HG03432 (cell line): Measurements from ENCODE around the gene LRRC1.
"Not testable (repeated sequence)": the region's sequence is repeated elsewhere in the genome, so short reads cannot be mapped to it uniquely, and the experiment has no call there.

Experiments
- ATAC-seq: cut with Tn5 transposase; IDR thresholded peaks from one replicate; pipeline ENCODE4 v1.9.1; 2021; ENCODE audit warnings: mild to moderate bottlenecking, moderate library complexity; ENCODE audit not compliant: unreplicated experiment

LRRC1 gene

DNA sequence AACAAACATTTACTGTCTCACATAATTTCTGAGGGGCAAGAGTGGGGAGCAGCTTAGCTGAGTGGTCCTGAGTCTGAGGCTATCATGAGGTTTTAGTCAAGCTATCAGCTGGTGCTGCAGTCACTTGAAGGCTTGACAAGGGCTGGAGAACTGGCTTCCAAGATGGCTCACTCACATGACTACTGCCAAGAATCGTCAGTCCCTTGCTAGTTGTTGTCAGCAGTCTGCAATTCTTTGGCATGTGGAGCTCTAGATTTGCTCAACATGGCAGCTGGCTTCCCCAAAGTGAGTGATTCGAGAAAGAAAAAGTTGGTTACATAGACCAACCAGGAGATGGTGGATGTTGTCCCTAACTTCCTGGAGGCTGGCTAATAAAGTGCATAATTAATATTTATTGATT is 2.8 kb upstream of the LRRC1 start:
- no peak for ATAC-seq

DNA sequence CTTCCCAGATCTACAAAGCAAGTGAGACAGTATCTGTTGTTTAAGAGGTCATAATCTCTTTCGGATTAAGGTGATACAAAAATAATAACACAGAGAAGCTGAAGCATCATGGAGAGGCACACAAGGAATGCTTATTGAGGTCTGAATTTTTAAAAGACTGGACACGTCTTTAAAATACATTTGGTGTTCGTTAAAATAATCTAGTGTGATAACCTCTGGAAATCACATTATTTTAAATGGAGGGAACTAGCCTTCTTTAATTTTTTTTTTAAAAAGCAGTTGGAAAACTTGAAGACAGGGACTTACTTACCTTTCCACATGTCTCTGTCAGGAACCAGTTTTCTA is 1.9 kb upstream of the LRRC1 start:
- ATAC-seq, result no peak

DNA sequence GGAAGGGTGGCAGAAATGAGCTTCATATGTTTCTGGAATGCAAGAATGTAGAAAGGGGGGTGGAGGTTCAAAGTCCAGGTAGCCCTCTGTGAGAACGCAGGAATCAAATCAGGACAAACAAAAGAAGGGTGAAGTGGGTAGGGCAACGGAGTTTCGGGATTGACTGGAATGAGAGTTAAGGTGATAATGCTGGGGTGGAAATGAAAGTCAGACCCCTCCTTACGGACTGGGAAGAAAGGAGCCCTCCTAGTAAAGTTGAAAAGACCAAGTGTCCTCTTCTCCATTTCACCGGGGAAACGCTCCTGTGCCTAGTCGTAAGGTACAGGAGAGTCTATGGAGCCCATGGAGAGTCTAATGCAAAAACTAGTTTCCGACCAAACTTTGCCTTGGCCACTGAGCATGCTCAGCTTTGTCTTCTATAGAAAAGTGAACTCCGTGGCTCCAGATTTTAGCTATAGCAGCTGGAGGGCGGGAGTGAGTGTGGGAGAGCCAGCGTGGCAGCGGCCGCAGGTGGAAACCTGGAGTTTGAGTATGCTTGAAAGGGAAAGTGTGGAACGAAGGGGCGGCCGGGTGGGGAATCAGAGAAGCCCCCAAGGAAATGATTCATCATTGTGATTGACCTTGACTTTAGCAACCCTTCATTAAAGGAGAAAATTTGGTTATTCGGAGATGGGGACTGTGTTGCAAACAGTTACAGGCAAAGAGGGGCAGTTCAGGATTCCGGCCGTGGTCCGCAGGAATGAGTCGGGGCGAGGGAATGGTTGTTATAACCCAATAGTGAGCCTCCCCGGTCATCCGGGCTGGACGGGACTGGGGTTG is 1.3 kb upstream of the LRRC1 start:
- peak; percentile 20 for ATAC-seq

DNA sequence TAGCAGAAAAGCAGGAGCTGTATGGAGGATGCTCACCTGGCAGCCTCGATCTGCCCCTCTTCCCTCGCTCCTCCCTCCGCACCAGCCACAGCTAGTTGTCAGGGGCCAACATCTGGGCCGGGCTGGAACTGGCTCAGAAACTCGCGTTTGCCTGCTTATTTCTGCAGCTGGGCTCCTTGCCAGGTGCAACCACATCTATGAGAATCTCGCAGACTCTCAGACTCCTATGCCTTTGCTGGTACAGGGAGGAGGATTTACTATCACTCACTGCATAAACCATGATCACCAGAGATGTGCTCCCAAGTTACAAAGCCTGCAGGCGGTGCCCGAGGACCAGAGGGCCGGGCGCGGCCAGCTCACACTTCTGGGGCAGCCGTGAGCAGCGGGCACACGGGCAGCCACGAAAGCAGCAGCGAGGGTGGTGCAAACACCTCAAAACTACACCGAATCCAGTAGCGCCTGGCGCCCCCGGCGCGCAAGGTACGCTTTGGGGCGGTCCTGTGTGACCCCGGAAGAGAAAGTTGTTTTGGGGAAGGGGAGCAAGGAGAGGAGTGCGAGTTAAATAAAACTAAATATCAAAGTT is 577 bp upstream of the LRRC1 start:
- ATAC-seq, result peak; percentile 55

DNA sequence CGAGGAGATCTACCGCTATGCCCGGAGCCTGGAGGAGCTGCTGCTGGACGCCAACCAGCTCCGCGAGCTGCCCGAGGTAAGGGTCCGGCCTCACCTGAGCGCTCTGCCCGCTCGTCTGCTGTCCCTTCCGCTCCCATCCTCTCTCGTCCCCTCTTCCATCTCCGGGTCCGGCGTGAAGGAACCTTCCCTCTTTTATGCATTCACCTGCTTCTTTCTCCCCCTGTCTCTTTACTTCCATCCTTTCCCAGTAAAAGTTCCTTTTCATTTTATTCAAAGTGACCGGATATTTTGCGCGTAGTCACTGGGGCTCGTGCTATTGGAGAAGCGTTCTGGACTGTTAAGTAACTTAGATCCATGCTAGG is 516 bp downstream of the LRRC1 start:
- peak; percentile 29 for ATAC-seq

DNA sequence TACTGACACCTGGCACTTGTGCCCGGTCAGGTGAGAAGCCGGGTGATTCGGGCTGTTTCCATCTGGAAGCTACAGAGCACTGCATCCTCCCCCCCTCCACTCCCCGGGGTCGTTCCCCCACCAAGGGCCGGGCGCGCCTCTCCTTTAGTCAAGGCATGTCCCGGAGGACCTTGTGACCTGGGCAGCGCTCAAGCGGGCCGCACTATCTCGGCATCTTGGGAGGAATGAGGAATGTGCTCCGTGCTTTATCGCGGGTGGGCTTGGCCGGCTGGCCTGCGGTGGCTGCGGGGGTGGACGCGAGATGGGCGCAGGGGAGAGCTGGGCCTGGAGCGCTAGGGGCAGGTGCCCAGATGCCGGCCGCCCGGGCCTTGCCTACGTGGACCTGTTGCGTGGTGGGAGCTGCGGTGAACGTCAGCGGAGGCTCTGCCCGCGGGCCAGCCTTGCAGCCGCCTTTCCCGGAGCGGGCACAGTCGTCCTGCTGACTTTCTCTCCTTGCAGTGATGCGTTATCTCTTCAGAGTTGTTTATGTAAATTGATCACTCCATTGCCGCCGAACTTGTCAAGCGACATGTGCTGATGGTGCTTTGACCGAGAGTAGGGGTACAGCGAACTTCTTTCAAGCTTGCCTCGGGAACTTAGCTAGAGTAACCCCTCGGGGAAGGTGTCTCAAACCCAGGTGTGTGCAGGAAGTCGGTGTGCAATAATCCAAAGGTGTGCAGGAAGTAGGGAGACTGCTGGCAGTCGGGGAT is 1.1 kb downstream of the LRRC1 start:
- ATAC-seq, result no peak

DNA sequence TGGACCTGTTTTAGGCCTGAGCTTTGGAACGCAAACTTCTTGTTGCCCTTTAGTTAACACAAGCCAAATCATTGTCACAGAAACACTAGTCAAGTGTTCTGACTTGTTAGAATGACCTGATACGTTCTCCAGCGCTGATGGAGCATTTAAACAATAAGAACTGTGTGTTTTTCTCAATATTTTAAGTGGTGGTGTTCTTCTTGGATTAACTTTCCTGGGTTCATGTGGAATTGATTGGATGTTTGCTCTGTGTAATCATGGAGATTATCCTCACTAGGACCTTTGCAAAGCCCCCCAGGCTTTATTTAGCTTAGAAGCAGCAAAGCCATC is 1.6 kb downstream of the LRRC1 start:
- no peak for ATAC-seq

DNA sequence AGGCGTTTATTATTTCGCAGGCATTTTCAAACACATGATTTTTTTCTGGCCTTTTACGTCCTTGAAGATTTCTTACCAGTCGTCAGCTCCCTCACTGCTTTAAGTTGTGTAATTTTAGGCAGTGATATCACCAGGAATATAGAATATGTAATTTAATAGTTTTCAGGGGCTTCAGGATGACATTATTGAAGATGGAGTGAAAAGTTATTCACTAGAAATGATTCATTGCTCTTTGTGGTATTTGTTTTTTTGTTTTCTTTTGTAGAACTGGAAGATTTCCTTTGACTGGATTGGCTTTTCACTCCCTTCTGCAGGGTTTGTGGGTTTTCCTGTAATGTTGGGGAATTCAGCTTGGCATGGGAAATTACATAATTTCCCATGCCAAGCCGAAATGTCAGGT is 2.0 kb downstream of the LRRC1 start:
- ATAC-seq, result no peak

DNA sequence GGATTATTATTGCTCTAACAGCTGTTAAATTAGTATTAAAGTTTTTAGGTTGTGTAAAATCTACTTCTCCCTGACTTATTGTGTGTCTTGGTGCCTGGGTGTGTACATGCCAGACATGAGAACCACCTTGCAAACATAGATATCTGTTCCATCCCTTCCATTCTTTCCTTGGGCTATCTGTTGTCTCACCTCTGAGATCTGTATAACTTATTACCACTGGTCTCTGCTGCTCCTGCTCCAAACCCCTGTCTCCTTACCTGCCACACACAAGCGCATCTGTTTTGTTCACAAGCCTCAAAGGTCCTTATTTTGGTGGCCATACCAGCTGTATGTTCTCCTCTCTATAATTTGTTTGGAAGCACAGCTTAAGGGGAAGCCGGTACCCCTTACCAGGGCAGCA is 2.5 kb downstream of the LRRC1 start:
- no peak for ATAC-seq

DNA sequence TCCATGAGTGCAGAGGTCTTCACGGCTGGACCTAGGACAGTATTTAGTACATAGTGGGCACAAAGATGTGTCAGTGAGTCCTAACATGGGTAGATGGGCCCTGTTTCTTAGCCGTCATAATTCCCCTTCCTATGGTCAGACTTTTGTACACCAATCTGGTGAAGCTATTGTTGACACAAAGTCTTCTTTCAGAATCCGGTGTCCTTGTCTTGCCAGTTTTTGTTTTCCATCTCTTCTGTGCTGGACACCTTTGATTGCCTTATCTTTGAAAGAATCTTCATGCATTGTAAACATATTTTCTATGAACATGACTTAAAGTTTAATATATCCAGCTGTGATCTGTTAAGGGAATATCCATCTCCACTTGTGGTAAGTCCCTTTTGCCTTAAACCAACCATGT is 4.5 kb downstream of the LRRC1 start:
- no peak for ATAC-seq

DNA sequence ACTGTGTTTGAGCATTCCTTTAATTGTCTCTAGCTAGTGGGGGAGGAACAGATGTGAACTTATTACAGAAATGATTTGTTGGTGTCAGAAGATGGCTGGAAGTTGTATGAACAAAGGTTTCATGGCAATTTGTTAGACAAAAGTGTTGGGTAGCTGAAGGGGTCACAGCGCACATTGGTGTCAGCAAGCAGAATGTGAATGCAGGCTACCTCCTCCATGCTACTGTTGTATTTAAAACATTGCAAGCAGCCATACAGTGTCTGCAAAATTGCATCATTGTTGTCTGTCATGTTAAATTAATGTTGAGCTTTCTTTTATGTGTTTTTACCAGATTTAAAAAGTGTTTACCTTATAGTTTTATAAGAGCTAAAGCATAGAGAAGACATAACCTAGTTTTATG is 6.2 kb downstream of the LRRC1 start:
- ATAC-seq, result no peak

DNA sequence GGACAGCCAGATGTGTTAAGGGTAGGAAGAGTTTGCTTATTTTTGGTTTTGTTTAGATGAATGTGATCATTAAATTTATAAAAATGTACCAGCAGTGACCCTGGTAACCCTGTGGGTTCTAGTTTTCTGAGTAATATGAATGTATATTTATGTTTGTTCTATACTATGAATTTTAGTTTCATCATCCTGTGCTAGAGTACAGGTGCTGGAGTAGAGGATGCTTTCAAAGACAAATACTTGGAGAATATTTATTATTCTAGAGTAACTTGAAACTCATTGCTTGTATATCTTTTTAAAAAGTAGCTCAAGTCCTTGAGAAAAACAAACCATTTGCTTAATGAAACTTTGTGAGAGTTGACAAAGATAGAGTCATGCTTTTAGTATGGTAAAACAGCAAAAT is 7.8 kb downstream of the LRRC1 start:
- no peak for ATAC-seq

DNA sequence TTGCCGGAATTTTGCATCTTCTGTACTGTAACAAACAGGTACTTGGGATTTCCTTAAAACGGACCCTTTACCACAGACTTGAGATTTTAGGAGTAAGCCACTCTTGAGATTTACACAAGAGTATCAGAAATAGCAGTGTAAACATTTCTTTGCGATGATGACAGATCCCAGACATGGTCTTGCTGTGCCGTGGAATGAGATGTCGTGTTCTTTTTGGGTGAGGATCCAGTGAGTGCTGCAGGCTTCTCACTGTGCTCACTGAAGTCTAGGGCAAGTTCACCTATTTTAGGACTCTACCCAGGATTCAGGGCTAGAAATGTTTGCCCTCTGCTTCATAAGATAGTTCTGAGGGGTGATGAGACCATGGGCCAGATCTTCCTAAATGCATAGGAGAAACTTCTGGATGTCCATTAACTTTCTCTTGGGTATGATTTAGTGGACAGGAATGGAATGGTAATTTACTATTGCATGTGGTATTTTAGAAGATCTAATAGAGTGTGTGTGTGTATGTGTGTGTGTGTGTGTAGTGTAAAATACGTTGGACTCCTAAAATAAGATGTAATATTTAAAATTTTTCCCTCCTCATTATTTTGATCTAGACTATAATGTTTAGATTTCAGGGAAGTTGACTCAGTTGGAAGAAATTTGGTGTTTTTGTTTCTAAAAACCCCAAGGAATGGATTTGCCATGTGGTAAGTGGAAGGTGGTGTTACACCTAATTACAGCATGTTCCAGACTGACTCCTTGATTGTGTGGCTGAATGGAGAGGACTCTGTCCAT is 8.5 kb downstream of the LRRC1 start:
- no peak for ATAC-seq

DNA sequence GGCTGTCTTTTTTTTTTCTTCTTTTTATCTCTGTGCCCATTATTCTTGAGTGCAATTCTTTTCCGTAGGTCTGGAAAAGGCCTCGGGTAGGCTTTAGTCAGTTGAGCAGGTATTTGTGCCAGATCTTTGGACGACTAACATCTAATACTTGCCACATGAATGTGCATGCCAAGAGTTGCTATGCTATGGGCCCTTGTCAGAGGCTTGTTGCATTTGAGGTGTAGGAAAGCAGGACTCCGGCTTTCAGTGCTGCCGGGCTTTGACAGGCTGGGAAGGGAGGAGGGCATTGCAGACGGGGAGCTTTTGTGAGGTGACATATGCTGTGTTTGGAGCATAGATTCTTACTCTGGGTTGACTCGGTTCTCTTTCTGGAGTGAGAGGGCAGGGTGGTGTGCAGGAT is 10.2 kb downstream of the LRRC1 start:
- ATAC-seq, result no peak

DNA sequence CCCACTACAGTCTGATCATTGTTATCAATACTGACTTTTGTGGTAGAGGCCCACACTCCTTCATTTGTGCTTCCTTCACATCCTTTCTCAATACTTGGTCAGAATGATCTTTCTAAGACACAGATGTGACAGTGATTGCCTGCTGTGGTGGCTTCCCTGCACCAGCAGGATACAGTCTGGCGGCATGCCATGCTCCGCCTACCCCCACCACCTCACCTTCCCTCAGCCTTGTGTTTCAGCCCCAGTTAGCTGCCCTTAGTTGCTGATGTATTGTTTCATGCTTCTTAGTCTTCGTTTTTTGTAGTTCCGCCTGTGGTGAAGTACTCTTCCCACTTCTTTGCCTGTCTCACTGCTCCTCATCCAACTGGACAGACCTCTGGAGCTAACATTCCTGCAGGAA is 10.9 kb downstream of the LRRC1 start:
- no peak for ATAC-seq

DNA sequence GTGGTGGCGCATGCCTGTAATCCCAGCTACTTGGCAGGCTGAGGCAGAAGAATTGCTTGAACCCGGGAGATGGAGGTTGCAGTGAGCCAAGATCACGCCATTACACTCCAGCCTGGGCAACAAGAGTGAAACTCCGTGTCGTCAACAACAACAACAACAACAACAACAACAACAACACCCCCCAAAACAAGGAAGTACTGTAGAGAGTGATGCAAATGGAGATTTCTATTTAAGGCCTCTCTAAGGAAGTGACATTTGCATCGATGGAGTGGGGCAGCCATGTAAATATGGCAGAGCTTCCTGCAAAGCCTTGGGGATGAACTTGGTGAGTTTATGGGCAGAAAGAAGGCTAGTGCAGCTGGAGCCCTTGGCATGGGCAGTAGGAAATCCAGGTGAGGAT is 12.8 kb downstream of the LRRC1 start:
- ATAC-seq, result not testable (repeated sequence)

DNA sequence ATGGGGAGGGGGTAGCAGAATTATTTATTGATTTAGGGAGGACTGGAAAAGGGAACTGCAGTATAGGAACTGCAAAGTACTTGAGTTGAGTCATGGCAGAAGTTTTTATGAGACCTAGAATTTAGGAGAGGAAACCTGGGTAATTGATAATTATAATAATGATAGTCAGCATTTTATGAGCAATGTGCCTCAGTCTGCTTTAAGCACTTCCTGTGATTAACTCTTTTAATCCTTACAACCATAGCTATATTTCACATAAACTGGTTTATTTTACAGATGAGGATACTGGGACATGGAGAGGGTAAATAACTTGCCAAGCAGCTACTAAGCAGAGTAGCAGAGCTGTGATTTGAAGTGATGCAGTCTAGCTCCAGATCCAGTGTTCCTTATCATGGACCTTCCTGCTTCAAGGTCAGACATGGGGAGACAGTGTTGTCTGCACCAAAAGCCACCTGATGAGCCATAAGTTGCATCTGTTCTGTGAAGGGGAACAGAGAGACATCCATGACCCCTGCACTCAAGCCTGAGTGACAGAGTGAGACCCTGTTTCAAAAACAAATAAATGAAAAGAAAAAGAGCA is 13.6 kb downstream of the LRRC1 start:
- ATAC-seq, result no peak

DNA sequence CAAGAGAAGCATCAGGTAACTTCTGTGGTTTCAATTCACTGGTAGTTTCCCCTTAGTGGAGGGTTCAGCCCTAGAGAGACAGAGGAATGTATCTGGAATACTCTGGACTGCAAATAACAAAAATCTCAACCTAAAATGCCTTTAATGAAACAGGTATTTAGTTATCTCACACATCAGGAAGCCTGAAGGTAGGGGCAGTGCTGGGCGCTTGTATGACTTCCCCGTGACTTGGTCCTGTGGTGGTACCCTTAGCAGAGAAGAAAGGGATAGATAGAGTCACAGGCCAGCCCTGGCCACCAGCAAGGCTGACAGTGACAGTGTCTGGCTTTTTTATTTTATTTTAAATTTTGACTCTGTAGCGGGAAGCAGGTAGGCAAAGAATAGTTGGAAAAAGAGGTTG is 14.9 kb downstream of the LRRC1 start:
- no peak for ATAC-seq

DNA sequence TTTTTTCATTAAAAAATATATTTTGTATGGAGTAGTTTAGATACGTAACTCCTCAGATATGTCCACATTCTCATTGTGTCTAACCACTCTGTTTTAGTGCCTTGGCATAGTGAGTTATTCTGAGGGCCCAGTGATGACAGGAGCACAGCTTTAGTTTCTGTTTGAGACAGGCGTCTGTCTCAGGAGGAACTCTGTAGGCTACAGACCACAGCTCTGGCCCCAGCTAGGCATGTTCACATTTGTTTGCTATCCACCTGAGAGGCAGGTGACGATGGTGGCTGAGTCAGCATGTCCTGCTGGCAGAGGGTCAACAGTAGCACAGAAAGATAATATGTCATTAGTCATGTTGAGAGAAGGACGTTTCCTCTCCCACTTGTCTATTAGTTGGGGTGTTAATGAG is 16.3 kb downstream of the LRRC1 start:
- ATAC-seq, result peak; percentile 91

DNA sequence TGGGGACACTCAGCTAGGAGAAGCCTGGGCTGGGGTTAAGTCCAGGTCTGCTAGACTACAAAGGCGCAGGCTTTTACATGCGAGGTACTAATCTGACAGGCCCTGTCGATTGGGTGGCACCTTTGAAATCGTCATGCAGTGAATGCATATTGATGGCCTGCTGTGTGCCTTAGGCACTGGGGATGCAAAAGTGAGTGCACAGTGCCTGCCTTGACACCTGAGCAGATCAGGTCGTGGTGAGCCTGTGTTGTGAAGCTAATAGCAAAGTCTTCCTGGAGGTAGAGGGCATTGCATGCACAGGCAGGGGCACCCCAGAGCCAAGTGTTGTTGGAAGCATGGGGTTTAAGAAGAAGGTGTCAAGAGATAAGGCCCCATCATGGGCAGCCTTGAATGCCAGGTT is 16.9 kb downstream of the LRRC1 start:
- no peak for ATAC-seq

DNA sequence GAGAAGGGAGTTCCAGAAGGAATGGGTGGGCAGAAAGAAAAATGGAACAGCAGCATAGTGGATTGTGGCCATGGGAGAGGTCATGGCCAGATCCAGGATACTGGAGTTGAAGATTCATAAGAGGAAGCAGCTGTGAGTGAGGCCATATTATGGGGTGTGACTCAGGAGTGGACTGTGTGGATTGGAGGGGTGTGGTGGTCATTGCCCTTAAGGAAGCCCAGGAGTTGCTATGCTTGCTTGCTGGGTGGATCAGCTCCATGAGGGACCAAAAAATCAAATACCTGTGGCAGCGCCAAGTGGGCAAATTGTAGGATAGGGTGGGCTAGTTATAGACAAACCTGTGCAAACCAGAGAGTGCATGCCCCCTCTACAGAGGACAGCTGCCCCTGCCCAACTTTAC is 18.3 kb downstream of the LRRC1 start:
- no peak for ATAC-seq
